ENCODE results near the gene CDC42EP4.

GRCh38 chr17:73357318-73357717, 45.5 kb upstream of the CDC42EP4 start:
- TF ChIP-seq CTCF (IDR thresholded peaks at IDR 0.05; ENCODE audit: low read length) (no peak), EZH2 (optimal IDR thresholded peaks at IDR 0.05; ENCODE audit: low read depth, low read length) (no peak), EZH2phosphoT487 (IDR thresholded peaks at IDR 0.05; ENCODE audit: low read length) (no peak)

Data from MM.1S (cell line).